OCI-M2 (cell line): Measurements from ENCODE around the gene NOTCH1.
"Not testable (repeated sequence)": the region's sequence is repeated elsewhere in the genome, so short reads cannot be mapped to it uniquely, and the experiment has no call there.

Experiments used
- DNase-seq: peaks from one replicate; lab custom pipeline; 2025; ENCODE audit not compliant: unreplicated experiment; lab: John Stamatoyannopoulos, UW

NOTCH1 gene

DNA sequence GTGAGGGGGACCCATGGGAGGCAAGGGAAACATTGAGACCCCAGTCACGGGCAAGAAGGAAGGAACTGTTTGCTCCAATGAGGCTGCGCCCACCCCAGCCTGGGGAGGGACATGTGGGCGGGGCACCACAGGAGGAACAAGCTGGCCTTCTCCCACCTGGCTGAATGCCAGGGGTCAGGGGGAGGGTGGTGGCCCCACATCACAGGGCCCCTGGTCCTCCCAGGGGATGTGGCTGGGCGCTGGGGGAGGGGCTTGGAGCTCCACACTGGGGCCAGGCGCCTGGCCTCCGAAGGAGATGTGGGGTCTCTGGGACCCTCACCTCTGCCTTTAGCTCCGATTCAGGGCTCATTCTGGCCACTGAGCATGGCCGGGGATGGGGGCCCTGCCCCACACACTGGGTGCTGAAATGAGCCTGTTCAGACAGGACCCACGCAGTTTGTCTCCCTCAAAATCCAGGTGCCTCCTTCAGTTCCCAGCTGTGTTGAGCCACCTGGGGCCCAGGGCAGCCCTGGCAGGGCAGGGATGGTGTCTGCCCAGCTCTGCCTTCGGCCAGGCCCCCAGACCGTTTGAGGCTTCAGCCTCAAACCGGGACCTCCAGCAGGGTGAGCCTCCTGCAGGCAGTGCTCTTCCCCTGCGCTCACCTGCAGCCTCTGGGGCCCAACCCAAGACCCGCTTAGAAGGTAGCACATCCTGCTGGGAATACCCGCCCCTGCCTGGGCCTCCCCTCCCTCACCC lies 33.2 kb upstream of the NOTCH1 start:
- no peak for DNase-seq

DNA sequence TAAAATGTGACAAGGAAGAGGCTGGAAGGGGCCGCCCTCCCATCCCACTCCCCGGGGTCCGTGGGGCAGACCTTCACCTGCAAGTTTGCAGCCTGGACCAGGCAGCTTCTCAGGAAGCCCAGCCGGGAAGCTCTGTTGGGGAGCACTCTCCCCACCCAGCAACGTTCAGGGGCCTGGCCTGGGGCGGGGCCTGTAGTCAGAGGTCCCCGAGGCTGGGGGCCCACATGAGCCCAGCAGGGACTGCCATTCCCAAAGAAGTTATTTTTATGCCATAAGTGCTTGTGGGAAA lies 32.7 kb upstream of the NOTCH1 start:
- no peak for DNase-seq

DNA sequence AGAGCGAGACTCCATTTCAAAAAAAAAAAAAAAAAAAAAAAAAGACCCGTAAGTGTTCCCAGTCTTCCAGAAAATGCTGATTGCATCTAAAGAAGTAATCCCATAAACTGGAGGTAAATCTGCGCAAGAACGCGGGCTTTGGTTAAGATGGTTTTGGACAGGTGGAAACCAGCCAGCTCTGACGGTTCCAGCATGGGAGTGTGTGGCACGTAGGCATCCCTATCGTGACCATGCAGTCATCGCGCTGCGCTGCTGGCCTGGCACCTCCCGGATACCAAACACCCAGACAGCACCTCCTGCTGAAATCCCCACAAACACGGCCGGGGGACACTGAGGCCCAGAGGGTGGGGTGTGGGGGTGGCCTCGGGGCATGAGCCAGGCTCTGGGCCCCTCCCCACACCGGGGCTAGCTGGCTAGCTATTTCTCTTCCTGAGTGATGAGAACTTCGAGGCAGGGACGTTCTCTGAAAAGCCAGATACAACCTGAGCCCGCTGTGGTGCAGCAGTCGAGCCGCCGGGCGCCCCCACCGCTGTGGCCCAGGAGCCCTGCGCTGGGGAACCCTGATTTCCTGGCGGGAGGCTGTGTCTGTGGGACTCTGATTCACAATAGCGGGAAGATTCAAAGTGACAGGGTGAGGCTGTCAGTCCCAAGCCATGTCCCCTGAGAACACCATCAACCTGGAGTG lies 32.2 kb upstream of the NOTCH1 start:
- DNase-seq, result no peak

DNA sequence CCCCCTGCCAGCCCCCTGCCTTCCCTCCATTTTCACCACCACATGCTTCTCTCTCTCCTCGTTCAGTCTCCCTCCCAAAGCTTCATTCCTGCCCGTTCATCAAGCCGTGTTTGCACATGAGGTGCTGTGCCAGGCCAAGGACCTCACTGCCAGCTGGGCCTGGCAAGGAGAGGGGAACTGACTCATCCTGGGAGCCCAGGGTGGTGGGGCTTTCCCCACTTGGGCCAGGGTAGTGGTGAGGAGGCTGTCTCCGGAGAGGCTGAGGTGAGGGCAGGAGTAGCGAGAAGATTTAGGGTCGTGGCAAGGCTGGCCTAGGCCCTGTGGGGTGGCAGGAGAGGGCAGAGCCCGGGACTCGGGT lies 30.4 kb upstream of the NOTCH1 start:
- no peak for DNase-seq

DNA sequence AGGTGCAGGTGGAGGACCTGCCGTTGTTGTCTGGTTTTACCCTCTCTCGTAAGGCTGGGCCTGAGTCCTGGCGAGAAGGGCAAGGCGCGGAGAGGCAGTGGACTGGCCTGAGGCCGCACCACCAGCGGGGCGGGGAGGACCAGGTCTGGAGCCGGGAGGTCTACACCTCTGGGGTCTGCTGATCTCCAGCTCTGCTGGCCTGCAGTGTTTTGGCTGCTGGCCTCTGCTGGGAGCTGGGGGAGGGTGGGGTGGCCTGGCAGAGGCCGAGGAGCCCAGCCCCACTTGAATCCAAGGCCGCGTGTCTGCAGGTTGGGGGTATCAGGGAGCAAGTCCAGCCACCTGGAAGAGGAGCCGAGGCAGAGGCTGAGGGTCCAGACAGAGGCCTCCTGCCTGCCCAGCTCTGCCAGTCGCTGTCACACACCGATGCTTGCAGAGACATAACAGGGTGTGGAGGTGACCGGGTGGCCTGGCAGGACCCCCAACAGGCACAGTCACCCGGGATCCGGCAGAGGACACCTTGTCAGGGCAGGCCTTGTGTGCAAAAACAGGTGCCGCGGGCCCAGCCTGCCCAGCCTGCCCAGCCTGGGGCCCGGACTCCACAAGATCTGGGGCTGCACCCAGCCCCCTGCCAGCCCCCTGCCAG lies 29.9 kb upstream of the NOTCH1 start:
- DNase-seq, result no peak

DNA sequence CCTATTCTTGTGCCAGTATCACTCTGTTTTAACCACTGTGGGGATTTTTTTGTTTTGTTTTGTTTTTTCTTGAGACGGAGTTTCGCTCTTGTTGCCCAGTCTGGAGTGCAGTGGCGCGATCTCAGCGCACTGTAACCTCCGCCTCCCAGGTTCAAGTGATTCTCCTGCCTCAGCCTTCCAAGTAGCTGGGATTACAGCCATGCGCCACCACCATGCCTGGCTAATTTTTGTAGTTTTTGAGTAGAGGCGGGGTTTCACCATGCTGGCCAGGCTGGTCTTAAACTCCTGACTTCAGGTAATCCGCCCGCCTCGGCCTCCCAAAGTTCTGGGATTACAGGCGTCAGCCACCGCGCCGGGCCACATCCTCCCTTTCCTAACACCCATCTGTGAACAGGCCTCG lies 28.8 kb upstream of the NOTCH1 start:
- DNase-seq, result not testable (repeated sequence)

DNA sequence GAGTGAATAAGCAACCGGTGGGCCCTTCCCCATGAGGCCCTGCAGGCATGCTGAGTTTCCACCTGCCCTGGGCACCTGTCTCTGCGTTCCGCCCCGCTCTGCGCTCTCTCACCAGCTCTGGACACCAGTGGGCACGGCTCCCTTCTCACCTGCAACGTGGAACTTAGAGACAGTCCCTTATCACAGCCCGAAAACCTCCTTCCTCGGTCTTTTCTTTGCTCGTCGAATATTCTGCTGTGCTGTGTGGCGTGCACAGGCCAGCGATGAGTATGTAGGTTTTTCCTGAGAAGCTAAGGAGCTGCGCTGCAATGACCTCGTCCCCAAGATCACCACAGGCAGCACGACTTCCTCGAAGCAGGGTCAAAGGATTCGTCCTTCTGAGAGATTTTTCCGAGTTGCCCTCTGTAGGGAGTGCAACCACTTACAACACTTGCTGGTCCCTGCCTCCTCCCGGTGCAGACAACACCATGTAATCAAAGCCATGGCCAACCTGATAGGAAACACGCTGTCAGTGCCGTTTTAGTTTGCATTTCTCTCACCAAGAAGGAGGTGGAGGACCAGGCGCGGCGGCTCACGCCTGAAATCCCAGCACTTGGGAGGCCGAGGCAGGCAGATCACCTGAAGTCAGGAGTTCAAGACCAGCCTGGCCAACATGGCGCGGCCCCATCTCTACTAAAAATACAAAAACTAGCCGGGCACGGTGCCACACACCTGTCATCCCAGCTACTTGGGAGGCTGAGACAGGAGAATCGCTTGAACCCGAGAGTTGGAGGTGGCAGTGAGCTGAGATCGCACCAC lies 27.2 kb upstream of the NOTCH1 start:
- no peak for DNase-seq

DNA sequence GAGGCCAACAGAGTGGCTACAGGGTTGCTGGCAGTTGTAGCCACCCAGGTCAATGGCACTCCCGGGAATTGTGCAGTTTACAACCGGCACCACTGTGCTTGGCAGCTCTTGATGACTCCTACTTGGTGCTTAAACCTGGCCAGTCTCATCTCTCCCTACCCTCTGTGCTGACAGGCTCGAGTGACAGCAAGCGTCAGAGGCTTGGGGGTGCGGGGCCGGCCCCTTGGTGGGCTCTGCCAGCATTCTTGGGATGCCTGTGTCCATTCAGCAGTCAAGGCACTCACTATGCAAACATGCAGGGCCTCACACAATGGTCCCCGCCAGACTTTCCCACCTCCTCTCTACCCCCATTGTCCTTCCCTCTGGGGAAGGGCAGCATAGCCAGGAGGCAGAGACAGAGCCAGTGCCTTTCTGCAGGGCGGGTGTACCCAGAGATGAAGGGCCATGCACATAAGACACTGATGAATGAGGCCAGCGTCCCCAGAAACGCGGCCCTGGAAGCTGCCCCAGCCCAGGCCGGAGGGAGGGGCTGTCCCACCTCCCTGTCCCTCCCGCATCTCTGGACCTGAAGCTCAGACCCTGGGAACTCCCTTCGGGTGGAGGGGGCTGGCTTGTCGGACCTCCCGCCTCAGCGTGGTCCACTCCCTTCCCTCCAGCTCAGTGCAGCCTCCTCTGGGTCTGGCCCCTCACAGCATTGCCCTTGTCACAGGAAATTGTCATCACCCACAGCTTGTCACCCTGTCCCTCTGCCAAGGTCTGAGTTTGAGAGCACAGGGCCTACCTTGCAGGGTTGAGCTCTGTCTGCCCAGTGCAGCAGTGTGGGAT lies 26.4 kb upstream of the NOTCH1 start:
- DNase-seq, result no peak

DNA sequence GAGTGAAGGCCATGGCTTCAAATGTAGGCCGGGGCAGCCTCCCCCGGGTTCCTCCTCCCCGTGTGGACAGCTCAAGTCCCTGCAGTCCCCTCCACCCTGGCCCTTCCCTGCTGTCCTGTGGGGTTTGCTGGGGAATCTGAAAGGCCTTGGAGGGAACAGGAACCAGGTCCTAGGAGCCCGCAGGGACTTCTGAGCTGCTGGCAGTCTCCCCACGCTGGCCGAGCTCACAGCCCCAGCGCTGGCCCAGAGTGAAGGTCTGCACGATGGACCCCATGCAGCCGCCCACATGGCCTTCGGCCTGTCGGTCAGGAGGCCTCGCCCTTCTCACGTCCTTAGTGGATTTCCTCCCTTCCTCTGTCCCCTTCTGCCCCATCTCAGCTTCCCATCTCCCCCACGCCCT lies 25.7 kb upstream of the NOTCH1 start:
- no peak for DNase-seq

DNA sequence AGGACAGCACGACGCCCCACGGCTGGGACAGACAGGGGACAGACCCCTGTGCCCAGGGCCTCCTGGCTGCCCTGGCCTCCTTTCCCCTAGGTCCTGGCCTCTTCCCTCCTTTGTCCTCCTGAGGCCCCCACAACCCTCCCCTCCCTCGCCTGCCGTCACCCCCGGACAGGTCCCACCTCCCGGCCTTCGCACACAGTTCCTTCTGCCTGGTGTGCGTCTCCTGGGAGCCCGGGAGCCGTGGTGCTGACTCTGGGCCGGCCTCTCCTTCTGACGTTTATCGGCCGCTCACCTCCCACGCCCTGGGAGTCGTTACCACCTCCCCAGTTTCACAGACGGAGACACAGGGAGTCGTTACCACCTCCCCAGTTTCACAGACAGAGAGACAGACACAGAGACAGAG lies 25.1 kb upstream of the NOTCH1 start:
- no peak for DNase-seq

DNA sequence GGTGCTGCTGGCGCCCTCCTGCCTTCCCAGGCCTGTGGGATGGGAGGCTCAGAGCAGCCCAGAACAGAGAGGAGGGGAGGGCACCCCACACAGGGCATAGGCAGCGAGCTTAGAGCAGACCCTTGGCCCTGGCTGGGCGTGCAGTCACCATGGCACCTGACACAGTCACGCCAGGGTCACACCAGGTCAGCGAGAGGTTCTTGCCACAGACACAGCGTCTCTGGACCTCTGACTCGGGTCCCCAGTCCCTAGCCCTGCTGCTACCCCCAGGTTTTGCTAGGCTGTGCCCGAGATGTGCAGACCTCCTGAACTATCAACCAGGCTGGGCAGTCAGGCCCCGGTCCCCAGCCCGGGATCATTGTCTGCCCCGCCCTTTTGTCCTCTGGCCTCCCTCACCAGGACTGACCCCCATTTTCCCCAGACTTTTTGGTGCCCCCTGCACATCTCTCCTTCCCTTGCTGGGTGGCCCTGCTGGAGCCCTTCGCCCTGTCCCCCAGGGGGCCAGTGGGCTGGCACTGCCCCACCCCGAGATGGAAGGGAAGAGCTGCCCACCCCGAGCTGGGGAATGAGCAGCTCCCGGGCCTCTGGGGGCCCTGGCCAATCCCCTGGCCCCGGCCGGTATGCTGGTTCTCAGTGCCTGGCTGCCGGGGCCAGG lies 24.5 kb upstream of the NOTCH1 start:
- no peak for DNase-seq

DNA sequence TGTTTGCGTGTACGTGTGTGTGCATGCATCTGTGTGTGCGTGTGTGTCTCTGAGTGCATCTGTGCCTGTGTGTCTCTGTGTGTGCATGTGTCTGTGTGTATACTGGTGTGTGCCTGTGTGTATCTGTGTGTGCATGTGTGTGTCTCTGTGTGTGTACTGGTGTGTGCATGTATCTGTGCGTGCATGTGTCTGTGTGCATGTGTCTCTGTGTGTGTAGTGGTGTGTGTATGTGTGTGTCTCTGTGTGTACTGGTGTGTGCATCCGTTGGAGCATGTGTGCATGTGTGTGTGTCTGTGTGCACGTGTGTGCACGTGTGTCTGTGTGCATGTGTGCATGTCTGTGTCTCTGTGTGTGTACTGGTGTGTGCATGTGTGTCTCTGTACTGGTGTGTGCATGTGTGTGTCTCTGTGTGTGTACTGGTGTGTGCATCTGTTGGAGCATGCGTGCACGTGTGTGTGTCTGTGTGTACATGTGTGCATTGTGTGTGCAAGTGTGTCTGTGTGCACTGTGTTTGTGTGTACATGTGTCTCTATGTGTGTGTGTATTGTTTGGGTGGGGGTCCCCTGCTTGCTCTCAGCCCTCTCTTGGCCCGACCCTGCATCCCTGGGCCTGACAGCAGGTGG lies 23.8 kb upstream of the NOTCH1 start:
- no peak for DNase-seq

DNA sequence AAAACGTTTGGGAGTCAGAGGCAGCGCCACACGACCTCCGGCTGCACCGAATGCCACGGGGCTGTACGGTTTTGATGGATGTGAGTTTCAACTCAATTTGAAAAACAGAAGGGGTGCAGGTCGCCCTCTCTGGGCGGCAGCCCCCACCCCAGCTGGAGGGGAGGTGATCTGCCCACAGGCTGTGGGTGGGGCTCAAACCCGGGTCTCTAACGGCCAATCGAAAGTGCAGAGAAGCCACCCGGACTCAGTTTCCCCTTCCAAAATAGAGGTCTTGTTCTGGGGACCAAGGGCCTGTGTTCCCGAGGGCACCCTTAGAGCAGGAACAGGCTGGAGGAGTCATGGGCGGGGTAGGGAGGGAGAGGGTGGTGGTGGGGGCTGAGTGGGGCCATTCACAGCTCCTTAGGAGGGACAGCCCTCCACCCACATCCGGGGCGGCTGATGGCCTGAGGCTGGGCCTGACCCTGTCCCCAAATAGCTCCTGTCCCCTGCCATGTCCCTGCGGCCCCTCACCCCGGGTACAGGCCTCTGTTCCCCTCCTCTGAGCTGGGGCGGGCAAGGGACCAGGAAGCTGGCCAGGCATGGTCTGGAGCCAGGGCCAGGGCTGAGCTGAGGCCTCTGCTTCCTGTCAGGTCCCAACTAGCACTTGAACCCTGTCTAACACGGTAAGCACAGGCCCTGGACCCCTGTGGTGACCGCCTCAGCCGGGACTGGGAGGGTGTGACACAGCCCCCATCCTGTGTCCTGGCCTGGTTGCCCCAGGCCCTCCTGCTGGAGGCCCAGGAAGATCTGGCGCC lies 22.6 kb upstream of the NOTCH1 start:
- no peak for DNase-seq

DNA sequence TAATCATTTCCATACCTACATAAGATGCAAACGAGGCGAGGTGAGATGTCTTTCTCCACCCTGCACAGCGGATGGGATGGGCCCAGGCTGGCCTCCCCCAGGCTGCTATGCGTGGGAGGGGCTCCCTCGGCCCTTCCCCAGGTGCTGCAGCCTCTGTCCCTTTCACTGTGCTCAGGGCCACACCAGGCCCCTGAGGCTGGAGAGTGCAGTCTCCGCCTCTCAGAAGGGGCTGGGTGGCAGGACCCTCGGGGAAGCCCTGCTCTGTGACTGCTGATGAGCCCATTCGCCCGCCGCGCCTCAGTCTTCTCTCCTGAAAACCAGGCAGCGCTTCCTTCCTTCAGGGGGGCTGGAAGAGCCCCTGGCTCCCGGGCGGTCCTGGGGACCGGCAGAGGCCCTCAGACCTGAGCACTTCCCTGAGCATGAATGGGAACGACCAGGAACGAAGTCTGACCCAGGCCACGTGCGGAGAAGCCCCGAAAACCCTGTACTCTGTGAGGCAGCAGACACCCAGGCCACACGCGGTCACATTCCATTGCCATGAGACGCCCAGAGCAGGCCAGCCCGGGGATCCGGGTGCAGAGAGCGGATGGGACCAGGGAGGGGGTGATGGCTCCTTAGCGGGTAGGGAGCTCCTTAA lies 21.9 kb upstream of the NOTCH1 start:
- no peak for DNase-seq

DNA sequence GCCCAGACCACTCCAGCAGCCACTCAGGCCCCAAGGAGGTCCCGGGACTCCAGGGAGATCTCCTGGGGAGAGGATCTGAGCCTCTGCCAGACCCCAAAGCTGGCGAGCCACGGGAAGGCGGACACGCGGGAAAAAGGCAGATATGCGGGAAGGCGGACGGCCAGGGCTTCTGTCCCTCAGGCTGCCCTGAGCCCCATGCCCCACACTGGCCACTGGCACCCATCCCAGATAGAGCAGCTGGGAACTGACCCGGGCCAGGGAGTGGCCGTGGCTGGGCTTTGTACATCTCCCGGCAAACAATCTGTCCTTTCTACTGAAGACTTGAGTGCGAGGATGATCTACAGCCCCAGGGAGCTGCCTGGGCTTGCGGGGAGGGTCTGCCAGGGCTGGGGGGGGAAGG lies 21.1 kb upstream of the NOTCH1 start:
- DNase-seq, result no peak

DNA sequence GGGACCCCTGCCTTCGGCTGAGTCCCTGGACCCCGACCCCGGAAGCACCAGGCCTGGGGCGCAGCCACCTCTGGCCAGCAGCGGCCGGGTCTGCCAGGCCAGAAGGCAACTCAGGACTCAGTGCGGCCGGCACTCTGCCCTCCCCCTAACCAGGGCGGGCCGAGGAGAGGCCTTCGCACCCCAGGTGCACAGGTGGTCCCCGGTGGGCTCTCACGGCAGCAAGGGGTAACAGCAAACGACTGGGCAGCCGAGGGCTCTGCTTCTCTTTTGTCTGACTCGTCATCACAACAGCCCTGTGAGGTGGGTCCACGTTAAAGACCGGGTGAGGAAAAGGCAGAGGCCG lies 20.7 kb upstream of the NOTCH1 start:
- no peak for DNase-seq

DNA sequence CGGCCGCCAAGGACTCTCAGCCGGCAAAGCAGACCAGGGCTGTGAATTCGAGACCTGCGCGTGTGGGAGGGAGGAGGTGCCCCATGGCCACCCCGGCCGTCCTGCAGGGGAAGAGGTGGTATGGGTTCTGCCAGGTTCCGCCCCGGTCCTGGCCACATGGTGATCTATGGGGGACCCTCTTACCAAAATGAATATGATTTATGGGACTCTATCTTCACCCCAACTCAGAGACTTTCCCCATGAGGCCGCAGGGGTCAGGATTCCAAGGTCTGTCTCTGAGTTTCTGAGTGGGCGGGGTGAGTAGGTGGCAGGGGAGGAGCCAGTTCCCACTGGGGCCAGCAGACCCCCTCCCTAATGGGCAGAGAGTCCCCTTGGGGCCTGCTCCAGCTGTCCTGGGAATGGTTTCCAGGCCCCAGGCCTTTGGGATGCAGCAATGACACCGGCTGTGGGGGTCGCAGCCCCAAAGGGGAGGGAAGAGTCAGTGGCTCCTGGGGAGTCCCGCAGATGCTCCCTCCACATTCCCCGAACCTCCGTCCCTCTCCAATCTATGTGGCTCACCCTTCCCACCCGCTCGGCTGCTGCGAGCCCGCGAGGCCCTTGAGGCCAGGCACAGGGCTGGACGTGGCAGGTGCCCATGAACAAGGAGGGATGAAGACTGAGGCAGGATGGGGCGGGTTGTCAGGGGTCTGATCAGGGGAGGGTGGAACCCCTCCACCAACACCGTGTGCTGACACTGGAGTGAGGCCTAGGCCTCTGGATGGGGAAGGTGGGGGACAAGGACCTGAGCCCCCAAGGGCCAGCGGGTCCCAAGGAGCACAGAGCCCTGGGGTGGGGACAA lies 20.1 kb upstream of the NOTCH1 start:
- no peak for DNase-seq

DNA sequence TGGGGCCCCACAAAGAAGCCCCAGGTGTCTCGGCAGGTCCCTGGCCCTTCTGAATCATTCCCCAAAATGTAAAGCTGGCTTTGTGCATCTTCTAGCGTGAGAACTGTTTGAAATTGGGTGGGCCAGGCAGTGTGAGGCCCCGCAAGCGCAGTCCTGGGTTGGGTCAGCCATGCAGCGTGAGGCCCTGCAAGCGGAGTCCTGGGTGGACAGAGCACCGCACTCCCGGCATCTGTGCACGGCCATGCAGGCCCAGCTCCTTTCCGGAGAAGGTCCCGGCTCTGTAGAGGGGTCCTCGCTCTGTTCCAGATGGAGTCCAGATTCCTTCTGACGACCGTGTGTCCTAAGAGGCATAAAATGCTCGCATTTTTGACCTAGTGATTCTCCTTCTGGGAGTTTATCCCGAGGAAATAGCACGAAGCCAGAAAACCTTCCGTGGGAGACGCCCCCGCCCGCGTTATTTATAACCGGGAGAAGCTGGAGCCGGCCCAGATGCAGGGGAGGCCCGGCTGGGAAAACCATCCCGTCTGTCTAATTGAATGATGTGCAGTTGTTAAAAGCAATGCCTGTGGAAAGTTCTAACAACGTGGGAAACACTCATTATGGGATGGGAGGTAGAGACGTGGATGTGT lies 19.4 kb upstream of the NOTCH1 start:
- no peak for DNase-seq
